GM15510 (cell line): Measurements from ENCODE around the gene ZNF628.

Source experiments
- POLR2A ChIP-seq: IDR thresholded peaks from 3 replicates; pipeline ENCODE4 v1.6.1; 2011; ENCODE audit warnings: borderline replicate concordance; ENCODE audit not compliant: insufficient read length; ENCODE audit errors: extremely low read depth

The ZNF628 gene

DNA sequence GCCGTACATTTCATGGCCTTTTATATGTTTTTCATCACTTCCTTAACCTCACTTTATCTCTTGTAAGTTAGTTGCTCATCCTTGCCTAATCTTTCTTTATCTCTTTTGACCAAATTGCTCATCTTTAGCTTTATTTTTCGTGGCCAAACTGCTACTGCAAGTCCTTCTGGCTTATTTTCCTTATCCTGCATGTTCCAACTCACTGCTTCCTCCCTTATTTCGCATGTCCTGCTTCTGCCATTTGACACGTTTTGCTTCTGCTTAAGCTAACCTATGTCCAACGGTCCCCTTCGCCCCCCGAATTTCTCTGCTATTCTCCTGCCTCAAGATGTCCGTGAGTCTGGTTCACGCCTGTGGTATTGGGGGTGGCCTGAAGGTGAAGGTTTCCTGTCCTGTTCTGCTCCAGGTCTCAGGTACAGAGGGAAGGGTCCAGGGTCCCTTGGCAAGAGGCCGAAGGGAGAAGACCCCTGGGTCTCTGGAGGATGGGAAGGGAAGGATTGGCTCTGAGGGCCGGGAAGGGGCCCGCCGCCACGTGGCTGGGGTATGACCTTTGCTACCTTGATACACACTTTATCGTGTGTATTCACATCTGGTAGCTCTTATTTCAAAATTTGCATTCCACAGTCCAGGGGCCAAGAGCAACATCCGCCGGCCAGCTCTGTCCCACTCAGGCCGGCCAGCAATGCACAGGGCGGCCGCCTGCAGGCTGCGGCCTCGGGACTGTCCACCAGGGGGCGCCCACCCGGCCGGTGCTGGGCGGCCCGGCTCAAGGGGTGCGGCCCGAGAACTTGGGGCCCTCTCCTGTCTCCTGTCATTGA is 9.0 kb upstream of the ZNF628 start:
- TF ChIP-seq POLR2A, result no peak

DNA sequence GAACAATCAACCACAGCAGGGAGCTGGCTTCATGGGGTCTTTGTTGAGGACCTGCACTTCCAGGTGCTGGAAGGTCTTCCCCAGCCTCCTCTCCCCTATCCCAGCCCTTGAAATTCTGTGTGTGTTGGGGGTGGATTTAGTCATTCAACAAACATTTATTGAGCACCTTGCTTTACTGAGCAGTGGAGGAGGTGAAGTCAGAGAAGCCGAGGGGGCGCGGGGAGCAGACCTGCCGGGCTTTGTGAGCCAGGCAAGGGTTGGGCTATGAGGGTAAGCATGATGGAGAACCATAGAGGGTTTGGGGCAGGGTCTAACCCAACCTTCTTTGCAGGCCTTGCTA is 8.4 kb upstream of the ZNF628 start:
- TF ChIP-seq POLR2A, result no peak

DNA sequence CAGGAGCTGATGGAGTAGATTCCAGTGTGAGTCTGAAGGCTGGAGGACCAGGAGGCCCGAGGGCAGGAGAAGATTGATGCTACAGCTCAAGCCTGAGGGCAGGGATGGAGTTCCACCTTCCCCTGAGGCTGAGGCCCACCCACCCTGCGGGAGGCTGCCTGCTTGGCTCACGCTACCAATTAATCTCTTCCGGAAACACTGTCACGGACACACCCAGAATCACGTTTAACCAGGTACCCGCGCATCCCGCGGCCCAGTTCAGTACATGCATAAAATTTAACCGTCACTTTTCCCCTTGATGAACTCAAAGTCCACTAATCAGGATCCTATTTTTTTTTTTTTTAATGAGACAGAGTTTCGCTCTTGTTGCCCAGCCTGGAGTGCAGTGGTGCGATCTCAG is 5.2 kb upstream of the ZNF628 start:
- TF ChIP-seq POLR2A, result no peak

DNA sequence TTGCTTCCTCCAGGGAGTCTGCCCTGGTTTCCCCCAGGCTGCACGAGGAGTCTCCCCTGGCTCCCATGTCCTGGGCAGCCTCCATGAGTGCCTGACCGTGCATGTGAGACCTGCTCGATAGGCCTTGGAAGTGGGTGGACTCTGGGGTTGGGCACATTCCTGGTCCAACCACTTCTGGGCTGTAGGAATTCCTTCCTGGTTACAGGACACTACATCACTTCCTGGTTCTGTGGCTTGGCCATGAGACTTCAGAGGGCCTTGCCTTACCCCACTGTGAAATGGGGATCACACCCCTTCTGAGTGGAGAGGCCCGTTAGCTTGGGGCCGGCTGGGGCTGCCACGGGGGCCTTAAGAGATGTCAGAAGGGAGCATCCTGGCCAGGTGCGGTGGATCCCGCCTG is 4.0 kb upstream of the ZNF628 start:
- TF ChIP-seq POLR2A, result no peak

DNA sequence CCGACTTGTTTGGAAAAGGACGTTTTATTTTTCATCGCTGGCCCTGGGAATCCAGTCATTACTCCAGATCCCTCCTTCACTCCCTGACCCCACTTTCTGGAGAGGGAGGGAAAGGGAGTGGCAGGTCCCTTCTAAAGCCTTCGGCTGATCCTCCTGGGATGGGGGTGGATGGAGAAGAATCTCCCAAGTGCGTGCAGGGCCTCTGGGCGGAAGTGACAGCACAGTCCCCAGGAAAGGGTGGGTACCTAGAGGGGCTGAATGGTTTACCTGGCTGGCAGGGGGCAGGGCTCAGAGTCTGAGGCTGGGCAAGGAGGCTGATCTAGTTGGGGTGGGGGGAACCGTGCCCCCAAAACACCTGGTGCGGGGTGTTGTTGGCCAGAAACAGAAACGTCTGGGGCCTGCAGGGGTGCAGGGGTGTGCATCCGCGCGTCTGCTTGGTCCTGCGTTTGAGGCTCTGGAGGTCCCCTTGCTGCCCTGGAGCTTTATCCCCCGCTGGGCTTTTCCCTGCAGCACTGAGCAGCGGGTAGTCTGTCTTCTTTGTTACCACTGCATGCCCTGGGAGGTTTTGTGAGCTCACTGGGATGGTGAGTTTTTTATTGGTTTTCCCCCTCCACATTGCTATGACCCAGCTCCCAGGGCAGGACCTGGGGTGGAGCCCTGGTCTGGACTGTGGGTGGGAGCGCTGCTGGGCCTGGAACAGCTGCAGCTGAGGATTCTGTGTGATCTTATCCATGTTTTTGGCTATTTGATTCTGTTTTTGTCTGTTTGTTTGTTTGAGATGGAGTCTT is 3.0 kb upstream of the ZNF628 start:
- no peak for TF ChIP-seq POLR2A

DNA sequence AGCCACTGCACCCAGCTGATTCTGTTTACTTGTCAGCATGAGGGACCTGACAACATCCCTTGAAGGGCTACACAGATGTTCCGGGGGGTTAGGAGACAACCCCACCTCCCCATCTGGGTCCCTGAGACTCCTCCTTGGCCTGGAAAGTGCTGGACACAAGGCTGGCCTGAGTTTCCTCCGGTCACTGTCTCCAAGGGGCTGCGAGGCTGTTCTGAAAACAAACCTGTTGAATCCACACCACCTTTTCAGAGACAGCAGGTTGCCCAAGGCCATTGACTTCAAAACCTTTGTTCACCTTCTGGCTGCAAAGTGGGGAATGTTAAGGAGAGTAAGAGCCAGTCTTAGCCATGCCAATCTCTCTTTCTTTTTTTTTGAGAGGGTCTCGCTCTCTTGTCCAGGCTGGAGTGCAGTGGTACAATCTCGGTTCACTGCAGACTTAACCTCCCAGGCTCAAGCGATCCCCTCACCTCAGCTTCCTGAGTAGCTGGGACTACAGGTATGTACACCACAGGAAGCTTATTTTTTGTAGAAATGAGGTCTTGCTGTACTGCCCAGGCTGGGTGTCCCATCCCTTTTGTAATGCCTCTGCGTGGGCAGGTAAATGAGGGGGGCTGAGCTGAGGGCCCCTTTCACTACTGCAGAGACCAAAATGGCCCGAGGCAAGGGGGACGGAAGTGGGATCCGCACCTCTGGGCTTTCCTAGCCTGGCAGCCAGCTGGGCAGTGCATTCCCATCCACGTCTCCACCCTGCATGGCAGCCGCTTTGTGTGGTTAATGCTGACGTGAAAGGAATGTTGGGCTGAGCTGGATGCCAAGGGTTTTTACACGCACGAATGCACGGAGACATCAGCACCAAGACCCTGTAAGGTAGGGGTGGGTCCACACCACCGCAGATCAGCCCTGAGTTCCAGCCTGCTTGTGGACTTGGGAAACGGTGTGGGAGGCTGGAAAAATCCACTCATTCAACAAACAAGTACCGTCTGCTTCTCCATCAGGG is 1.9 kb upstream of the ZNF628 start:
- TF ChIP-seq POLR2A, result no peak

DNA sequence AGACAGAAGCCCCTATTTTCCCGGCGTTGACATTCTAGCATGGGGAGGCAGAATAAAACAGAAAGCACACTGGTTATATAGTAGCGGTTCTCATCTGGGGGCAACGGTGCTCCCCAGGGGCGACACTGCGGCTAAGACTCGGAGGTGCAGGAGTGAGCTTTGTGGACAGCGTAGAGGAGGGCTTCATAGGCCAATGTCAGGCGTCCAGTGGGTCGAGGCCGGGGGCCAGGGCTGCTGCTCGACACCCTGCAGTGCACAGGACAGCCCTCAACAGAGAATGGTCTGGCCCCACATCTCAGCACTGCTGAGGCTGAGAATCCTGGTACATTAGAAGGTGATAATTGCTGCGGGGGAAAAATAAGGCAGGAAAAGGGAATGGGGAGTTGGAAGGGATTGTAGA is 1.5 kb downstream of the ZNF628 start:
- no peak for TF ChIP-seq POLR2A

DNA sequence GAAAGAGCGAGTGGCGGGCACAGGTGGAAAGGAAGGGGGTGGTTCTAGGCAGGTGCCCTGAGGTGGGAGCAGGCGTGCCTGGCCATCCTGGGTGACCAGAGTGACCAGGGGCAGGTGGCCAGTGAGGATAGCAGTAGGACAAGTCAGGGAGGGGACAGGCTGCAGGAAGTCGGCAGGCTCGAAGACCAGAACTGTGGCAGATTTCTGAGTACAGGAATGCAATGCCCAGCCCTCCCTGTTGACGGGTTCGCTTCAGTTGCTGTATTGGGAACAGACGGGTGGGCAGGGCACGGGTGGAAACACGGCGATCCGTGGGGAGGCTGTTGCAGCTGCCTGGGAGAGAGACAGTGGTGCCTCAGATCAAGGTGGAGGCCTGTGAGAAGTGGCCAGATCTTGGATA is 1.9 kb downstream of the ZNF628 start:
- no peak for TF ChIP-seq POLR2A

DNA sequence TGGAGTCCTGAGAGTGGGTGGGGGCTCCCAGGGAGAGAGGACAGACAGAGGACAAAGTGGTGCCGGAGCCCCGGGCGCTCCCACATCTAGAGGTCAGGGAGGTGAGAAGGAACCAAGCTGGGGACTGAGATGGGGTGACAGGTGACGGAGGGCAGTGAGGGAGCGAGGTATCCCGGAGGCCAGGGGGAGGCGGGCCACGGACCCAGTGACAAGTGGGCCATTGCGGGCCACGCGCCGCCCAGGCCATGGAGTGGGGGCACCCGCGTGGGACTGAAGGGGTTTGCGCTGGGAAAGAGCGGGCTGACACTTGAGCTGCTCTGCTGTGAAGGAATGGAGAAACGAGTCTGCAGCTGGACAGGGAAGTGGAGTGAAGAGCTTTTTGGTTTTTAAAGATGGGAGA is 2.6 kb downstream of the ZNF628 start:
- TF ChIP-seq POLR2A, result no peak

DNA sequence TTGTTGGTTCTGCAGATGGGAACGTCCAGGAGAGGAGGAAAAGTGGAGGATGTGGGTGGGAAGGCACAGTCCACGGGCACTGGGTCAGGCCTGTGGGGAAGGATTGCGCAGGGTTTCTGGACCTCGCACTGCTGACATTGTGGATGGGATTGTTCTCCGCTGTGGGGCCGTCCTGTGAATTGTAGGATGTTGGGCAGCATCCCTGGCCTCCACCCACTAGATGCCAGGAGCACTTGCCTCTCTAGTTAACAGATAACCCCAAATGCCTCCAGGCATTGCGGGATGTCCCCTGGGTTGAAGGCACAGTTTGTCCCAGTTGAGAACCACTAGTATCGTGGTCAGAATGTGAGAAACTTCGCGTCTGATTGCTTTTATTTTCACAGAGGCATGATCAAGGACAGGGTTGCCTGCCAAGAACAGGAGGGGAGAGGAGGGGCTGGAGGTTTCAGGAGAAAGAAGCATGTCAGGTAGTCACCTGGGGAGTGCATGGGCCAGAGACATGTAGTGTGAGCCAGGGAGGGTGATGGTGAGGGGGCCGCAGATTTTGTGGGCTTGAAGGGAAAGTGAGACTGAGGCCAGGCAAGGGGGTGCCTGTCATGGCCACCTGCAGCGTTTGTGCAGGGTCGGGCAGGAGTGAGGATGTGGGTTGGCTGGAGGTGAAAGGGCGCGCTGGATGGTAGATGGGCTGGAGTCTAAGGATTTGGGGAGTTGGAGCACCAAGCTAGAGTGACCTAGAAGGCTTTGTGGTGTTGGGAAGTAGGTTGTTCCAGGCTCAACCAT is 3.2 kb downstream of the ZNF628 start:
- no peak for TF ChIP-seq POLR2A

DNA sequence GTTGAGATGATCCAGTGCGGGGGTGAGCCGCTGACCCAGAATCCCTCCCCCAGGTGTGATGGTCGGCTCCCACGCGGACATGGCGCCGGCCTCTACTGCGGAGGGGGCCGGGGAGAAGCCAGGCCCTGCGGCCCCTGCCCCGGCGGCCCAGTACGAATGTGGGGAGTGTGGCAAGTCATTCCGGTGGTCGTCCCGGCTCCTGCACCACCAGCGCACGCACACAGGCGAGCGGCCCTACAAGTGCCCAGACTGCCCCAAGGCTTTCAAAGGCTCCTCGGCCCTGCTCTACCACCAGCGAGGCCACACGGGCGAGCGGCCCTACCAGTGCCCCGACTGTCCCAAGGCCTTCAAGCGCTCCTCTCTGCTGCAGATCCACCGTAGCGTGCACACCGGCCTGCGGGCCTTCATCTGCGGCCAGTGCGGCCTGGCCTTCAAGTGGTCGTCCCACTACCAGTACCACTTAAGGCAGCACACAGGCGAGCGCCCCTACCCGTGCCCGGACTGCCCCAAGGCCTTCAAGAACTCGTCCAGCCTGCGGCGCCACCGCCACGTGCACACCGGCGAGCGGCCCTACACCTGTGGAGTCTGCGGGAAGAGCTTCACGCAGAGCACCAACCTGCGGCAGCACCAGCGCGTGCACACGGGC is 4.9 kb downstream of the ZNF628 start:
- no peak for TF ChIP-seq POLR2A

DNA sequence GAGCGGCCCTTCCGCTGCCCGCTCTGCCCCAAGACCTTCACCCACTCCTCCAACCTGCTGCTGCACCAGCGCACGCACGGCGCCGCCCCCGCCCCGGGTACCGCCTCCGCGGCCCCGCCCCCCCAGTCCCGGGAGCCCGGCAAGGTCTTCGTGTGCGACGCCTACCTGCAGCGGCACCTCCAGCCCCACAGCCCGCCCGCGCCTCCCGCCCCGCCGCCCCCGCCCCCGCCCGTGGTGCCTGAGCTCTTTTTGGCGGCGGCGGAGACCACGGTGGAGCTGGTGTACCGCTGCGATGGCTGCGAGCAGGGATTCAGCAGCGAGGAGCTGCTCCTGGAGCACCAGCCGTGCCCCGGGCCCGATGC is 5.4 kb downstream of the ZNF628 start:
- no peak for TF ChIP-seq POLR2A

DNA sequence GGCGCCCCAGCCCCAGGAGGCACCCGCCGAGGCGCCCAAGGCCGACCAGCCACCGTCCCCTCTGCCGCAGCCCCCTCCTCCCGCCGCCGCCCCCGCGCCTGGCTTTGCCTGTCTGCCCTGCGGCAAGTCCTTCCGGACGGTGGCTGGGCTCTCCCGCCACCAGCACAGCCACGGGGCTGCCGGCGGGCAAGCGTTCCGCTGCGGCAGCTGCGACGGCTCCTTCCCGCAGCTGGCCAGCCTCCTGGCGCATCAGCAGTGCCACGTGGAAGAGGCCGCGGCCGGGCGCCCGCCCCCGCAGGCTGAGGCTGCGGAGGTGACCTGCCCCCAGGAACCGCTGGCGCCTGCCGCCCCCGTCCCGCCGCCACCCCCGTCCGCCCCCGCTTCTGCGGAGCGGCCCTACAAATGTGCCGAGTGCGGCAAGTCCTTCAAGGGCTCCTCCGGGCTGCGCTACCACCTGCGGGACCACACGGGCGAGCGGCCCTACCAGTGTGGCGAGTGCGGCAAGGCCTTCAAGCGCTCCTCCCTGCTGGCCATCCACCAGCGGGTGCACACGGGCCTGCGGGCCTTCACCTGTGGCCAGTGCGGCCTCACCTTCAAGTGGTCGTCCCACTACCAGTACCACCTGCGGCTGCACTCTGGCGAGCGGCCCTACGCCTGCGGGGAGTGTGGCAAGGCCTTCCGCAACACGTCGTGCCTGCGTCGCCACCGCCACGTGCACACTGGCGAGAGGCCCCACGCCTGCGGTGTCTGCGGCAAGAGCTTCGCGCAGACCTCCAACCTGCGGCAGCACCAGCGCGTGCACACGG is 5.9 kb downstream of the ZNF628 start:
- TF ChIP-seq POLR2A, result no peak

DNA sequence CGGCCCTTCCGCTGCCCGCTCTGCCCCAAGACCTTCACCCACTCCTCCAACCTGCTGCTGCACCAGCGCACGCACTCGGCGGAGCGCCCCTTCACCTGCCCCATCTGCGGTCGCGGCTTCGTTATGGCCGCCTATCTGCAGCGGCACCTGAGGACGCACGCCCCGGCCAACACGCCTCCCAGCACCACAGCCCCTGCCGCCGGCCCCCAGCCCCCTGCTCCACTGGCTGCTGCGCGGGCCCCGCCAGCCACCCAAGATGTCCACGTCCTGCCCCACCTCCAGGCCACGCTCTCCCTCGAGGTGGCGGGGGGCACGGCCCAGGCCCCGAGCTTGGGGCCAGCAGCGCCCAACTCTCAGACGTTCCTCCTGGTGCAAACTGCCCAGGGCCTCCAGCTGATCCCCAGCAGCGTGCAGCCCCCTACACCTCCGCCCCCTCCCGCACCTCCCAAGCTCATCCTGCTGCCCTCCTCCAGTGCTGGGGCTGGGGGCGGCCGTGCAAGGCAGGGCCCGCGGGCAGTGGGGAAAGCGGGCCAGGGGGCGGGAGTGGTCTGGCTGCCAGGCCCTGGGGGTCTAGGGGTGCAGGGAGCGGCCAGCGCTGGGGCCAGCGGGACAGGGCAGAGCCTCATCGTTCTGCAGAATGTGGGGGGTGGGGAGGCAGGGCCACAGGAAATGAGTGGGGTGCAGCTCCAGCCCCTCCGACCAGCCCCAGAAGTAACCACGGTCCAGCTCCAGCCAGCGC is 6.7 kb downstream of the ZNF628 start:
- TF ChIP-seq POLR2A, result no peak
